T-helper 2 cell (primary cell): Measurements from ENCODE around the gene ZNF365.
"Not testable (repeated sequence)": the region's sequence is repeated elsewhere in the genome, so short reads cannot be mapped to it uniquely, and the experiment has no call there.

Experiments
- DNase-seq, 5 experiments: peaks; one replicate each; pipeline versions ENCODE4 v3.0.0 to v3.0.0-alpha.2; 2012 to 2022

The ZNF365 gene

DNA sequence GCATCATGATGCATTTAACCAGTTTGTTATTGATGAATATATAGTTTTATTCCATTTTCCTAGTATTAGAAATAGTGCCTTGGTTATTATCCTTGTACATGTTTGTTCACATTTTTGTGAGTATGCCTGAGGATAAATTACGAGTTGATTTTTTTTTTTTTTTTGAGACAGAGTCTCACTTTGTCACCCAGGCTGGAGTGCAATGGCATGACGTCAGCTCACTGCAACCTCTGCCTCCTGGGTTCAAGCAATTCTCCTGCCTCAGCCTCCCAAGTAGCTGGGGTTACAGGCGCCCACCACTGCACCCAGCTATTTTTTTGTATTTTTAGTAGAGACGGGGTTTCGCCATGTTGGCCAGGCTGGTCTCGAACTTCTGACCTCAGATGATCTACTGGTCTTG lies 4.7 kb downstream of the ZNF365 start:
- DNase-seq, result not testable (repeated sequence)

DNA sequence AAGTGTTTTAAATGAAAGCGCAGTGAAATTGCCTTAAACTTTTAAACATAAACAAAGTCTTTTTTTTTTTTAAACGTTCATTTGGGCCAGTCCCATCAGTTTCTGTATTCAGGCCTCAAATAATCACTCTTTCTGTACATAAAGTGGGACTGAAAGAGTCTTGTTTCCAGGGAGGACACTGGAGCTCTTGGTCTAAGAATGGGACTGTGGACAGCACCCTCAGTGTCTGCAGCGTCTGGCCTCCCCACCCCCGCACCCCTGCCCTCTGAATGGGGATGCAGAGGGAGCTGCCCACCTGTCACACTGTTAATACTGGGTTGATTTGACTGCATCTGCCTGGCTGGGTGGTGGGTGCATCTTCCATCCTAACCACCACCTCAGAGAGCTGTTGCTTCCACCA lies 5.2 kb downstream of the ZNF365 start:
- no peak for DNase-seq

DNA sequence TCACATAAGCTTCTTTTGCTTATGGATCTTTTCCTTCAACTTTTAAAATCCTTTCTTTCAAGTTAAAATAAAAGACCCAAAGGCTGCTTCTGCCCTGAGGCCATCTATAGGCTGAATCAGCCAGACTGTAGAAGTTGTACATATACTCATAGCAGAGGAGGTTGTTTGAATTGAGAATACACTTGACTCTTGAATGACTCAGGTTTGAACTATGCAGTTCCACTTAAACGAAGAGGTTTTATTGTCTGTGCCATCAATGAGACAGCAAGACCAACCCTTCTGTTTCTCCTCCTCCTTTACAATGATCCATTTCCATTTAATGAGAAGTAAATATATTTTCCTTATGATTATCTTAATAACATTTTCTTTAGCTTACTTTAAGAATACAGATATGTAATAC lies 5.8 kb downstream of the ZNF365 start:
- DNase-seq, result peak in 1 of 5 experiments; percentile 67

DNA sequence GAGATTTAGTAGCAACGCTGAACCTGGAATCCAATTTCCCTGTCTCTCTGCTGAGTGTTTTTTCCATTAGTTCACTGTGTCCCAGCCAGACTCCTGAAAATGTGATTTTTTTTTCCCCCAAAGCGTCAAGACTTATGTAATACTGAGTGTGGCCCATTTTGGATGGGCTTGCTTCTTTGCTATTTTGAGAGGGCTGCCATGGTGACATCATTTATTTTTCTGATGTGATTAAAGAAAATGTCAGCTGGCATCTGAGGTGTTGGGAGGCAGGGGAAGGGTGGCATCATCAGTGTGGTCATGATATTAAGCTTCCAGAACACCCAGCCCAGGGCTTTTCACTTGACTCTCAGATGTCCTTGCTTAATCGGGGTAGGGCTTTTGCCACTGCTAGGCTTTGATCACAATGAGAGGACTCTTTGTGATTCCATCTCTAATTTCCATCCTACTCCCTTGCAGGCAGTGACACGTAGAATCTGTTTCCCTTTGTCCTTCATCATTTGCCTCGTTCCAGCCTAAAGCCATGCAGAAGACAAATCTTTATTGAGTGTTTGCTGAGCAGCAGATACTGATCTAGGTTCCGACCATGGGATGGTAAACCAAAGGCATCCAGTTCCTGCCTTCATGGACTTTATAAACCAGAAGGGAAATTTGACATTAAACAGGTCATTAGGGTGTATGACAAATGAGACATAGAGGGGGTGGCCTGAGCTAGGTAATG lies 7.4 kb downstream of the ZNF365 start:
- DNase-seq, result no peak

DNA sequence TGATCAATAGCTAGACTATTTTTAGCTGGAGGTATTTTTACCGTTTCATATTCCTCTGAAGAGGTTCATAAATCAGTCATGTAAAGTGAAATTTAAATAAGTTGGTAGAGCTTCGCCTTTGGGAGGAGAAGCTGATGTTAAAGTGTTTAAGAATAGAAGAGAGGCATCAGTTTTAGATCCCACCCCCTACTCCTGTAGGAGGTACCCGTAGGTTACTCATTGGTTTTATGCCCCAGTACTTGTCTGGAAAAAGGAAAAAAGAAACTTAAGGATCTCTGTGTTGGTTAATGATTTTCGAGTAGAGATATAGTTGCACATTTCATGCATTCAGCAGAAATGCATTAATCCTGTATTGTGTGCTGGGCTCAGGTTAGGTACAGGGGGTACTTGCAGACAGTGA lies 8.7 kb downstream of the ZNF365 start:
- DNase-seq, result no peak

DNA sequence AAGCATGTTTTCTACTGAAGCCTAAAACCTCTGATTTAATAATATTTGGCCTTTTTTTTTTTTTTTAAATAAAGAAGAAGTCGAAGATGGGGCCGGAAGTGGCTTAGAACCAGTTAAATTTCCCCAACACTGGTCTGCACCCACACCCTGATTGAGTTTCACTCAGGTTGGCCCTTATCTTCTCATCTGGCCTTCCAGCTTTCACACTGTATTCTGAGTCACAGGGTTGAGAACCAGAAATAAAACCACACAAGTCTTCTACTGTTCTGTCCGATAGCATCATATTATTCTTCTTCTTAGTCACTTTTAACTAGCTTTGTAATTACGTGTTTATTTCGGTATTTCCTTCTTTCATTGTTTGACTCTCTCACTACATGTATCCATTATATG lies 9.9 kb downstream of the ZNF365 start:
- DNase-seq, result peak in 4 of 5 experiments; percentile 34 to 99 (median 59)

DNA sequence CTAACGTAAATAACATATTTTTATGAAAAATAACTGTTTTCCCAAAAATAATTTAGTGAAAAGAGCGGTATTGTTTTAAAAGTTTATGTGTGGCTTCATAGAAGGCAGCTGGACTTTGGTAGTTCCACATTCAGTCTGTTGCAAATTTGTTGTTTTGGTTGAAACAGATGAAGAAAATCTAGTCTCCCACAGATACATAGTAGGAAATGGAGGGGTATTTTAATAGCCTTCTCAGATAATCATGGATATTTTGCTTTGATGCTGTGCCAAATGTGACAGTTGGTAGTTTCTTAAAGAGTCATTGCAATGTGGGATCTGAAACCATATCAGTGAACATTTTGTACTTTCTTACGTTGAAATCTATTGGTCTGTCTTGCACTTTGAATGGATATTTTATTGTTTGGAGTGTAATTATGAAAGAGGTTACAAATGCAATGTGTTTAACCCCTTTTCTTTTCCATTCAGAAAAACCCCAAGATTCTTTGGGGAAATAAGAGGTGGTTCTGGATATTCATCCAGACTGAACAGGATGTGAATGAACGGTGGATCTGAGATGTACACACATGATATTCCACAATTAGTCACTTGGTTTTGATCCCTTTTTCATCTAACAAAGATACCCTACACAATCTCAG lies 10.4 kb downstream of the ZNF365 start:
- peak in 1 of 5 experiments; percentile 51 for DNase-seq

DNA sequence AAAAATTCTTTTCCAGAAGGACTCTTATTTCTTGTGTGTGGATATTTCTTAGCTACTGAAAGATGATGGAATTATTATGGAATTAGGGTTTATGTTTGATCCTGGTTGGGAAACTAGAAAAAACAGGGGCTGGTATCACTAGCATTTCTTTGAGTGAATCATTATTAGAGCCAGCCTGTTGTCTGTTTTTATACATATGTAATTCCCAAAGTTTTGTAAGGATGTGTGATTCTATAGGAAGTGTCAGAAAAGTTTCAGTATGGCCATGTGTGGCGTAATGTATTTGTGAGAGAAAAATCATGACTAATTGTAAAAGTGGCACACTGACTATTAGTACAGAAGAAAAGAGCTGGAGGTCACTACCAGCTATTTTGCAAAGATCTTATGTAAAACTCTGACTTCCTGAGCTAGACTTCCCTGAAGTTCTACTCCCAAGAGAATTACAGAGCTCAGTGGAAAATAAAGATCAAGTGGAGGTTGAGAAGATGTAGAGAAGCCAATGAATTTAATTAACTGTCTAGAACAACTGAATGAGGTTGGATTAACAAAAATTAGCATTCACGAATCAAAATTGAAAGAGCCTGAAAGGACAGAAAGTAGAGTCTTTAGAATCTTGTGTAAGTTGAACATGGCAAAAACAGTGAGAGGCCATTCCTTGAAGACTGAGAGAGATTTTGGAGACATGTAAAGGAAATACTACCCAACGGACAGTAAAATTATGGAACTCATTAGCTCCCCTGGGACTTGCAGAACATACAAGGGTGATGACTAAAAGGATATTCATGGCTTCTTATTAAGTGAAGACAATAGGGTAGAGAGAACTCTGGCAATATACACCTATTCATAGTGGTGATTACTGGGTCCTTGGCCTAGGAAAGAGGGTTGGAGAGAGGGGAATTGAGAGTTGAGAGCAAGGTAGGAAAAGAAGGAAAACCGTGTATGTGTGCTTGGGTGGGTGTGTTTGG lies 12.5 kb downstream of the ZNF365 start:
- DNase-seq, result no peak

DNA sequence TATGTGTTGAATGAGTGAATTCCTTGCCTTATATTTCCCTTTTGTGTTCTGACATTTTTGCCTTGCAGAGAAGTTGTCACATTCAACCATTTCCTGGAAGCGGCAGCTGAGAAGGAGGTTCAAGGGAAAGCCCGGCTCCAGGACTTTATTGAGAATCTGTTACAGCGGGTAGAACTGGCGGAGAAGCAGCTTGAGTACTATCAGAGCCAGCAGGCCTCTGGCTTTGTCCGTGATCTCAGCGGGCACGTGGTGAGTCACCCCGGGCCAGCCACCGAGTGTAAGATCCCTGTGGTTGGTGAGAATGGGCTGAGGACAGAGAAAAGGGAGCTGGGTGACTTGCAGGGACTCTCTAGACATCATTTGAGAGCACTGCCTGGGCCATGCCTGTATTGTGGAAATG lies 14.2 kb downstream of the ZNF365 start:
- no peak for DNase-seq

DNA sequence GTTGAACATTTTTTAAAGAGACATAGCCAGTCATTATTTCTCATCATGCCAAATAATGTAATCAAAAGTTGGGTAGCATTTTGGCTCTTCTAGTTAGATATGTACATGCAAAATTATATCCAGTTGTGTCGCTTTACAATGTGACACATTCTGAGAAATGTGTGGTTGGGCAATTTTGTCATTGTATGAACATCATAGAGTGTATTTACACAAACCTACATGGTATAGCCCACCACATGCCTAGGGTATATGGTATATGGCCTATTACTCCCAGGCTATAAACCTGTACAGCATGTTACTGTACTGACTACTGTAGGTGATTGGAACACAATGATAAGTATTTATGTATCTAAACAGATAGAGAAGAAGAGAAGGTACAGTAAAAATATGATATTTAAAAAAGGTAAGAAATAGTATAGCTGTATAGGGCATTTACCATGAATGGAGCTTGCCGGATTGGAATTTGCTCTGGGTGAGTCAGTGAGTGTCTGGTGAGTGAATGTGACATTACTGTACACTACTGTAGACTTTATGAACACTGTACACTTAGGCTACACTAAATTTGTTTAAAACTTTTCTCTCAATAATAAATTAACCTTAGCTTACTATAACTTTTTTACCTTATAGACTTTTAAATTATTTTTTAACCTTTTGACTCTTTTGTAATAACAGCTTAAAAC lies 16.5 kb downstream of the ZNF365 start:
- peak in 1 of 5 experiments; percentile 58 for DNase-seq

DNA sequence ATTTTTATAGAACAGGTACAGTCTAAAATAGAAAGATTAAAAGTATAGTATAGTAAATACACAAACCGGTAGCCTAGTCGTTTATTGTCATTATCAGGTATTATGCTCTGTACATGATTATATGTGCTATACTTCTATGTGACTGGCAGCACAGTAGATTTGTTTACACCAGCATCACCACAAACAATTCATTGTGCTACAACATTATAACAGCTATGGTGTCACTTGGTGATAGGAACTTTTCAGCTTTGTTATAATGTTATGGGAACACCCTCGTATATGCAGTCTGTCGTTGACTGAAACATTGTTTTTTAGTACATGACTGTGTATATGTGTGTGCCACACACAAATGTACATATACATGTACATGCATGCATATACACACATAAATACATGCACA lies 19.1 kb downstream of the ZNF365 start:
- DNase-seq, result no peak

DNA sequence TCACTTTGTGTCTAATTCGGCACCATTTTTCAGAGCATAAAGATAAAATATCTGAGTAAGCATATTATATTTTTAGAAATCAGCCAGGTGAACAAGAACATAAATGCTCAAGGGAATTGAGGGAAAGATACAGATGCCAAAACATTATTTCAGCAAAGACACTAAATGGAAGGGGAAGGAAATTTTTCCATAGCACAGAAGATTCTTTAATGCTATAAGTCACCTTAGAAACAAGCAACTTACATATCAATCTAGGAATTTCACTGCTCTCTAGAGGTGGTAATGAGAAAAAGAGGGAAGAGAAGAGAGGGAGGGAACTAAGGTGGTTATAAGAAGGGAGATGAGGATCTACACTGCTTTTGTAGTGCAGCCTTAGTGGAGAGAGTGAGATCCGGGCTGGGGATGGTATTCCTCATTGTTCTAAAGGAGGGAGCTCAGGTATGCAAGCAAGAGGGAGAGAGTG lies 20.4 kb downstream of the ZNF365 start:
- no peak for DNase-seq

DNA sequence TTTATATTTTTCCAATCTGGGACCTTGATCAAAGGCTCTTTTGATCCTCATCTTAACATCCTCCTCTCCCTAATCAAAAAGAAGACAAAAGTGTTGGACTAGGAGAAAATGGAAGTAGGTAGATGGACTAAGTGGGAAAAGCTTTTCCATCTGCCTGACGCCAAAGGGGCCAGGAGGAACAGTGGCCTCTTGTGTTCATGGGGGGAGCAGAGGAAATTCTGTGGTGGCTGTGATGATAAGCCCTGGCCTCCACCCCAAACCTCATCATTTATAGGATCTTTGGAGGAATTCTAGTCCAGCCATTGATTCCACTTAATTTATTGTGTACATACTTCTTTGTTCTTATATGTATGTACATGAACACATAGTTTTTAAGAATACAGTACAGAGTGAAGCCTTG lies 21.7 kb downstream of the ZNF365 start:
- no peak for DNase-seq

DNA sequence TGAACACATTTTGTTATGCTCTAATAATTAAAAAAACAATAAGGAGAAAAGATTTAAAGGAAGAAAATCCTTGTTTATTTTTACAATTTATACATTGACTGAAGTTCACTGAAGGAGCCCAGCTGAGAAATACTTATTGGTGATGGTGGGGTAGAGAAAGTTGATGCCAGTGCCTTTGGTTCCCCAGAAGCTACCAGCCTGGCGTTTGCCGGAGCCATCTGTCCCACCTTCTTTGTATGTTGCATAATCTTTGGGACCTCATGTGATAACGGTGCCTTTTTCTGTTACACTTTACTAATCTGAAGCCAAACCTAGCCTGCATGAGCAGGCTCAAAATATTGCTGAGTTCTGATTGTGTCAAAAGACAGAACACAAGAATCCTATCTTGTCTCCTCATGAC lies 22.7 kb downstream of the ZNF365 start:
- no peak for DNase-seq

DNA sequence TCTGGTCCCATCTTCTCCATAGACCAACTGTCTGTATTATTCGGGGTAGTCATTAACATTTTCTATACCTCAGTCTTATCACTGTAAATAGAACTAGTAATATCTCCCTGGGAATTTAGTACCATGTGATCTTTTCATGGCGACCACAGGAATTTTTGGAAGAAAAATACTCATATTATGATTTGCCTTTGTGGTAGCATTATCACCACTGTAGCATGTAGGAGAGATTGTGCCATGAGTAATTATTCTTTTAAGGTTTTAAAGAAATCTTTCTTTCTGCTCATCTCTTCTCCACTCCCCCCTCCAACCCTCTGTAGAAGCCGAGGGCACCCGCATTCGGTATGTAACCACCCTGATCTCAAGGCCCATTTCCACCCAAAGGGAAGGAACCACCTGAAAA lies 25.0 kb downstream of the ZNF365 start:
- no peak for DNase-seq

DNA sequence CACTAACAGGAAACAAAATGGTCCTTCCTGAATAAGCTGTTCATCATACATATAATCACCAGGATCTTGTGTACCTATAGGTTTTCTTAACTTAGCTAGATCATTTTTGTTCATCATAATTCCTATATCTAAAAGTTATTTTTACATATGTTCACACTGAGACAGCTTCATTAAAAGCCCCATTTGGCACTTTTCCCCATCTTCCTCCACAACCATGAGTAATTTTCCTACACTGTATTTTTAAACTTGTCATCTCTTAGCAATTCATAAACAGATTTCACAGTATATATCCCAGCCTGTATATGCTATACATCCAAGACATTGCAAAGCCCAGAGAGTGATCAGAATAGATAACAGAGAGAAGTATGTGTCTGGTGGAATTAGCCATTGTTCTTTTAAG lies 28.3 kb downstream of the ZNF365 start:
- no peak for DNase-seq

DNA sequence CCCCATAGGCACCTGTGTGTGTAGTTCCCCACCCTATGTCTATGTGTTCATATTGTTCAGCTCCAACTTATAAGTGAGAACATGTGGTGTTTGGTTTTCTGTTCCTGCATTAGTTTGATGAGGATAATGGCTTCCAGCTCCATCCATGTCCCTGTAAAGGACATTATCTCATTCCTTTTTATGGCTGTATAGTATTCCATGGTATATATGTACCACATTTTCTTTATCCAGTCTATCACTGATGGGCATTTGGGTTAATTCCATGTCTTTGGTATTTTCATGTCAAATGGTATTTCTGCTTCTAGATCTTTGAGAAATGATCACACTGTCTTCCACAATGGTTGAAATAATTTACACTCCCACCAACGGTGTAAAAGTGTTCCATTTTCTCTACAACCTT lies 36.4 kb downstream of the ZNF365 start:
- DNase-seq, result not testable (repeated sequence)

DNA sequence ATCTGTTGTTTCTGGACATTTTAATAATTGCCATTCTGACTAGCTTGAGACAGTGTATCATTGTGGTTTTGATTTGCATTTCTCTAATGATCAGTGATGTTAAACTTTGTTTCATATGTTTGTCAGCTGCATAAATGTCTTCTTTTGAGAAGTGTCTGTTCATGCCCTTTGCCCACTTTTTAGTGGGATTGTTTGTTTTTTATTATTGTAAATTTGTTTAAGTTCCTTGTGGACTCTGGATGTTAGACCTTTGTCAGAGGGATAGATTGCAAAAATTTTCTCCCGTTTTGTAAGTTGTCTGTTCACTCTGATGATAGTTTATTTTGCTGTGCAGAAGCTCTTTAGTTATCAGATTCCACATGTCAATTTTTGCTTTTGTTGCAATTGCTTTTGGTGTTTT lies 36.8 kb downstream of the ZNF365 start:
- DNase-seq, result not testable (repeated sequence)

DNA sequence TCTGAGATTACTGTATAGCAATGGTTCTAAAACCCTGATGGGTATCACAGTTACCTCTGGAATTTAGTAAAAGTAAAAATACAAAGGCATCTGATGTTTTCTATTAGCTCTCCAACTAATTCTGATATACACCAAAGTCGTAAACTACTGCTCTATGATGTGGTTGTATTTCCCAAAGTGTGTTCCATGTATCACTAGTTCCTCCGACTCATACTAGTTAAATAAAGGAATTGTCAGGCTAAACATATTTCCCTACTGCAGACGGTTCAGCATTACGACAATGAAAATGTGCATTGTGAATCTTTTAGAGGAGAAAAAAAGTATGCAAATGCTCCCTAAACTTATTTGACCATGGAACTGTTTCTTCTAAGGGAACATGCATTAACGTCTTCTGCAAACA lies 38.9 kb downstream of the ZNF365 start:
- no peak for DNase-seq

DNA sequence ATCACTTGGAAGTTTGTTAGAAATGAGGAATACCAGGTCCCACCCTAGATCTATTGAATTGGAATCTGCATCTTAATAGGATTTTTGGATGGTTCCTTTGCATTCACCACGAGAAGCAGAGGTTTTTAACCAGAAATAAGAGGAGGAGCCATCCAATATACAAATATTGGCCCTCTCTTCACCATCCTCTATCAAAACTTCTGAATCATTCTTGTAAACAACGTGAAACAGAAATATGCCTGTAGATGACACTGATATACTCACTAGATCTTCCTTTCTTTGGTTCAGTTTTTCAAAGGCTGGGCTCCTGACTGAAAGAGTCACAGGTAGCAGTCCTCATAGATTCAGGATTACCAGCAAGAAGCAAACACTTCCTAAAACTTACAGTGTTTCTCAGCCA lies 39.5 kb downstream of the ZNF365 start:
- DNase-seq, result no peak

DNA sequence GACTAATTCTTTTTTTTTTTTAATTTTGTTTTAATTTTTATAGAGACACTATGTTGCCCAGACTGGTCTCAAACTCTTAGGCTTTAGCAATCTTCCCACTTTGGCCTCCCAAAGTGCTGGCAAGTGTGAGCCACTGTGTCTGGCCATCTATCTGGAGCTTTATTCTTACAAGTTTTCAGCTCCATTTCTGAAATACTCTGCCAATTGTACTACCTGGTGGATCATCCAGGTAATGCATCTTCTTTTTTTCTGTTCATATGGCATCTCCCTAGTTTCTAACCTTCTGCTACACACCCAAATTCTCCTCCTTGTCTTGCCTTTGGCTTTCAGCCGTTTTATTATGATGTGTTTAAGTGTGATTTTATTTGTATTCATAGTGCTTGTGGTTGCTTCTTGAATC lies 40.2 kb downstream of the ZNF365 start:
- DNase-seq, result peak in 1 of 5 experiments; percentile 23

DNA sequence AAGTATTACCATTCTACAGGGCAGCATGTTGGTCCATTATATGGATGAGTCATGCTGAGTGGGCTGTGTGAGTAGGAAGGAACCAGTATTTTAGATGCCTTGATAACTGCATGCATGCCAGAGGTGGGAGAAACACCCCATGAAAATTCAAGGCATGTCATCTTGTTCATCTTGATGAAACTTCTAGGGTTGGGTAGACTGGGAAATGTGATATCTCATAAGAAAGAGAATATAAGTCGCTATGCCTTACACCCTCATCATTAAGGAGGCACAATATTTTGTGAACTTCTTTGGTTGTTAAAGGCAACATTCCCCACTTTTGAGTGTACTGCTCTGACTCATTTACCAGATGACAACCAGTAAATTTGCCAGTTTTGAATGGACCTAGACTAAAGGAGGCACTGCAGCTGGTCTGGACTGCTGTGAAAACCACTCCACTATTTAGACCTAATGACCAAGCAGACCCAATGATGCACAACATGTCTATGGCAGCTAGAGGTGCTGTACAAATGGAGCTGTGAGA lies 48.0 kb downstream of the ZNF365 start:
- DNase-seq, result no peak

DNA sequence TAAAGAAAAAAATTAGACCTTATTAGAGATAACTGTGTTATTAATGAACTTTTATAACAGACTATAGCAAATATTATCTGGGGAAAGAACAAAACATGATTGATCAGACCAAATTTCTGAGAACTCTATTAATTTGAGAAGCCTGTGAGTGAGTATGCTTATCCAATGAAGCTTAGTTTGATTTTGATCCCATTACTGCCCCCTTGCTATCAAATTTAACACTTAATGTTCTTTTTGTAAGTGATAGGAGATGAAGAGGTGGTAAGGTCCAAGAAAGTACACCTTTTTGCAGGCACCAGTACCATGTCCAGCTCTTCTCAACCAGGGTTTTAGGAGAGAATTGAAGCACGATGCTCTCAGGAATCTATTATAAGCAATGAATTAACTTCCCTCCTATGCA lies 49.9 kb downstream of the ZNF365 start:
- DNase-seq, result peak in 1 of 5 experiments; percentile 17
